Keratinocyte (primary cell): ENCODE data around the gene C1orf216. TPM values are rescaled to one million over a fixed set of nuclear protein-coding genes. Genes with fewer than 3 reads are reported as not detected.
A peak's percentile ranks its signal among the peaks of the same experiment; 100 is the strongest.

Experiments
- DNase-seq: peaks from one replicate; pipeline ENCODE4 v3.0.0-alpha.2; 2011; ENCODE audit warnings: low read depth, missing footprints, low spot score
- FAIRE-seq: peaks from 2 replicates; lab custom pipeline; 2011; peaks lifted over from hg19 to GRCh38; lab: Jason Lieb, UNC
- H2AFZ ChIP-seq: 2 replicates; pipeline ENCODE4 v1.6.0; 2012; ENCODE audit warnings: low read length, control low read depth, inconsistent platforms; ENCODE audit not compliant: control insufficient read depth
- H3K27ac ChIP-seq: 2 replicates; pipeline ENCODE4 v1.5.1; 2011; ENCODE audit warnings: low read length; ENCODE audit not compliant: control insufficient read depth, insufficient read depth
- H3K27me3 ChIP-seq: 3 replicates; pipeline ENCODE4 v1.6.0; 2011; ENCODE audit warnings: low read length; ENCODE audit not compliant: control insufficient read depth, insufficient read depth; ENCODE audit errors: extremely low read depth
- H3K36me3 ChIP-seq, 2 experiments: 2 replicates in 1 of 2; 3 replicates in 1 of 2; pipeline ENCODE4 v1.5.1; 2011; ENCODE audit warnings: low read length in 2 of 2, mild to moderate bottlenecking in 1 of 2; ENCODE audit not compliant: control insufficient read depth in 2 of 2, insufficient read depth in 2 of 2; ENCODE audit errors: extremely low read depth in 1 of 2
- H3K4me1 ChIP-seq: 3 replicates; pipeline ENCODE4 v1.5.1; 2011; ENCODE audit warnings: low read length; ENCODE audit not compliant: control insufficient read depth, insufficient read depth; ENCODE audit errors: extremely low read depth
- H3K4me2 ChIP-seq: 3 replicates; pipeline ENCODE4 v1.6.0; 2011; ENCODE audit warnings: low read depth, low read length; ENCODE audit not compliant: control insufficient read depth, insufficient read depth; ENCODE audit errors: extremely low read depth
- H3K4me3 ChIP-seq, 3 experiments: fragments of 200-600 bp in 1 of 3; sonication (generic) in 1 of 3; 2 replicates in 2 of 3; 3 replicates in 1 of 3; pipeline ENCODE4 v1.5.1; 2011 to 2016; ENCODE audit warnings: low read length in 3 of 3, mild to moderate bottlenecking in 3 of 3, control low read depth in 2 of 3, inconsistent platforms in 1 of 3, low read depth in 1 of 3, mixed read lengths in 1 of 3, mixed run types in 1 of 3, moderate library complexity in 1 of 3; ENCODE audit not compliant: control insufficient read depth in 2 of 3, insufficient read depth in 2 of 3; ENCODE audit errors: extremely low read depth in 1 of 3
- H3K79me2 ChIP-seq: 2 replicates; pipeline ENCODE4 v1.6.0; 2012; ENCODE audit warnings: low read length; ENCODE audit not compliant: control insufficient read depth, insufficient read depth
- H3K9ac ChIP-seq: 3 replicates; pipeline ENCODE4 v1.6.0; 2011; ENCODE audit warnings: low read length; ENCODE audit not compliant: control insufficient read depth, insufficient read depth; ENCODE audit errors: extremely low read depth
- H3K9me1 ChIP-seq: 3 replicates; pipeline ENCODE4 v1.6.0; 2011; ENCODE audit warnings: low read length; ENCODE audit not compliant: control insufficient read depth, insufficient read depth; ENCODE audit errors: extremely low read depth
- H3K9me3 ChIP-seq: 2 replicates; pipeline ENCODE4 v1.5.1; 2012; ENCODE audit warnings: low read depth, low read length; ENCODE audit not compliant: control insufficient read depth
- H4K20me1 ChIP-seq: 3 replicates; pipeline ENCODE4 v1.6.0; 2011; ENCODE audit warnings: low read length; ENCODE audit not compliant: control insufficient read depth, insufficient read depth; ENCODE audit errors: extremely low read depth
- CTCF ChIP-seq, 3 experiments: IDR thresholded peaks in 1 of 3; conservative IDR thresholded peaks in 1 of 3; optimal IDR thresholded peaks in 1 of 3; 2 replicates in 2 of 3; 3 replicates in 1 of 3; pipeline versions ENCODE3 to v1.5.1; 2011; ENCODE audit warnings: low read length in 3 of 3, mild to moderate bottlenecking in 3 of 3, moderate library complexity in 2 of 3, control low read depth in 1 of 3, inconsistent platforms in 1 of 3; ENCODE audit not compliant: insufficient read depth in 2 of 3; ENCODE audit errors: extremely low read depth in 1 of 3
- EZH2 ChIP-seq: IDR thresholded peaks from one replicate; pipeline ENCODE4 v1.6.1; 2012; ENCODE audit warnings: inconsistent platforms, mild to moderate bottlenecking, low read length, moderate library complexity
- dilution Hi-C: fragments of 300-500 bp; cut with MboI; formaldehyde crosslinking; loops from one replicate; pipeline ENCODE4 v1.7.0; 2020; ENCODE audit warnings: low sequenced_read_pairs; ENCODE audit not compliant: extremely low pct_ligation_motif_present
- polyA minus RNA-seq, 3 experiments: library from RNA; depleted of rRNA, polyadenylated mRNA; stranded (reverse); fragments of >200 nt; gene quantifications; 1 replicate in 1 of 3; 2 replicates in 1 of 3; 3 replicates in 1 of 3; pipeline ENCODE4 v1.2.3, GENCODE V29; 2011
- polyA plus RNA-seq, 5 experiments: library from polyadenylated mRNA; depleted of rRNA in 3 of 5; stranded (reverse) in 3 of 5; stranded (forward) in 1 of 5; unstranded in 1 of 5; fragments of >200 nt; gene quantifications; 1 replicate in 1 of 5; 2 replicates in 3 of 5; 3 replicates in 1 of 5; pipeline versions ENCODE4 v1.2.1 to v1.2.3, GENCODE V29; 2011 to 2012; ENCODE audit warnings: missing spikeins in 2 of 5, low read depth in 1 of 5, low replicate concordance in 1 of 5

C1orf216 gene
- polyA plus RNA-seq (10.0 to 10.4 TPM (median 10.1 TPM) in 3 replicates), polyA minus RNA-seq (10.9 to 11.3 TPM (median 11.2 TPM) in 3 replicates)
- 5.1 TPM for polyA plus RNA-seq (2011; ENCODE audit: low read depth)
- polyA plus RNA-seq (2011; cell fraction: cytosol; rRNA removed): 10.1 and 10.3 TPM in 2 replicates
- 17.1 and 17.5 TPM in 2 replicates for polyA plus RNA-seq (2011; cell fraction: nucleus; rRNA removed)
- 6.0 and 10.4 TPM in 2 replicates for polyA plus RNA-seq (2012; ENCODE audit: low replicate concordance)
- 7.5 TPM for polyA minus RNA-seq (2011; cell fraction: cytosol; rRNA and poly(A)+ RNA removed)
- 4.0 and 6.5 TPM in 2 replicates for polyA minus RNA-seq (2011; cell fraction: nucleus; rRNA and poly(A)+ RNA removed)

DNA sequence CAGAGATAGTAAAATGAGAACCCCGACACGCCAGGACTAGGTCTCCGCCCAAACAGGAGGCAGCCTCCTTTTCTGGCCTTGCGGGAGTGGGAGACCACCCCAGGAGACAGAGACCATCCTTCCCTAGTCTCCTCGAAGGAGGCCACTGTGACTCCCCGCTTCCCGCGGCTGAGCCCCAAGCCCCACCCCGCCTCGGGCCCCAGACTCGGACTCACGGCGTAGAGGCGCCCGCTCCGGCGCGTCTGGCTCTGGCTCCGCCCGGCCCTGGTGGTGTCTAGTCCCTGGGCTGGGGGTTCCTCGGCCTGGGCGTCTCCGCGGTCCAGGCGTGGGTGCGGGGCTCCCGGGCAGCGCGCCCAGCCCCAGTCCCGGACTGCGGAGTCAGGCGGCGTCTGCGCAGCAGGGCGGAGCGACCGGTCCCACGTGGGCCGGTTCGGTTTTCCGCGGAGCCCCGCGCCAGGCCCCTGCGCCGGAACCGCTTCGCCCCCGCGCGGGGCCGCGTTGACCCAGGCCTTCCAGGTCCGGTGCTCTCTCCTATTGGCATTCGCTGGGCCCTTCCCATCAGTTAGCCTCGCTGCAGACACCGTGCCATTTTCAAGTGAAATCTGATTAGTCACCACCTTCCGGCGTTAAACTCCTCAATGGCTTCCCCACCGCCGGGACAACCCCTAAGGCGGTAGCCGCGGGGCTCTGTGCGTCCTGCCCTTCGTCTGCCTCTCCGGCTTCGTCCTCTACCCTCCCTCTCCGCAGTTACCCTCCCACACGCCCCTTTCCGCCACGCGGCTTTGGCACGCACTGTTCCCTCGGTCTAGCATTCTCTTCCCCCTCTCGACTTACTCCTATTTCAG is at the start of gene C1orf216:
TSS of gene C1orf216 (minus strand) at position 393 of the 845 bp plus-strand sequence. CDS start 2,563 bp downstream, outside the sequence.
- peak within 1 kb of the TSS; percentile 80 to 87 (median 82) for H3K4me3 ChIP-seq
- dilution Hi-C loops: no loop called here
- DNase-seq: no peak
- peak within 1 kb of the TSS; percentile 56 for H3K27ac ChIP-seq
- peak within 1 kb of the TSS; percentile 84 for H3K9ac ChIP-seq
- no peak for FAIRE-seq
- peaks cover 23% of the 10 kb centered on the region for H3K4me1 ChIP-seq
- H3K9me1 ChIP-seq: peaks cover 2% of the 10 kb centered on the region
- H3K27me3 ChIP-seq: no peaks in the 10 kb centered on the region
- peaks cover 10 to 21% of the 10 kb centered on the region in 2 experiments for H3K36me3 ChIP-seq
- no peak for TF ChIP-seq CTCF (optimal IDR thresholded peaks at IDR 0.05 in 1 of 3, IDR thresholded peaks at IDR 0.05 in 1 of 3, conservative IDR thresholded peaks at IDR 0.05 in 1 of 3; ENCODE audit: extremely low read depth in 1 of 3, insufficient read depth in 2 of 3, low read length in 3 of 3)
- no peak for TF ChIP-seq EZH2
- peaks cover 2% of the 10 kb centered on the region for H4K20me1 ChIP-seq
- peaks cover 28% of the 10 kb centered on the region for H3K79me2 ChIP-seq
- no peaks in the 10 kb centered on the region for H3K9me3 ChIP-seq
- peak within 1 kb of the TSS; percentile 86 for H3K4me2 ChIP-seq
- peak within 1 kb of the TSS; percentile 95 for H2AFZ ChIP-seq

DNA sequence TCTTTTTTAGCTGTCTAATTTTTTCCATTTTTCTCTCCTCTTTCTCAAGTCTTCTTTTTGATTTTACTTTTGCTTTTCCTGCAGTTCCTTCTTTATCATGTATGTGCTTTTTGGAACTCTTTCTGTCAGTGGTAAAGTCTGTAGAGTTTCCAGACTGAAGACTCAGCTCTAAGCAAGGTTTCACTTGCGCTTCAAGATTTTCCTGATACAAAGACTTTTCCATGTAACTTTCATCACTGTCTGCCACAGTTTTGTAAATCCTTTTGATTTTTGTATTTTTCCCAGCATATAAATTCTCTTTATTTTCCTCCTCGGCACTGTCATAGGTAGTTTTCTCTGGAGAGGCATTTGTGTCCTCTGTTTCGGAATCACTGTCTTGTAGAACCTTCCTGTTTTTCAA is 45.6 kb upstream of the C1orf216 start:
- no peaks in the 10 kb centered on the region for H3K9me1 ChIP-seq
- no peak overlapping the region for H3K9ac ChIP-seq
- no peak overlapping the region for H3K4me2 ChIP-seq
- DNase-seq (no peak), FAIRE-seq (no peak)
- peaks cover 2% of the 10 kb centered on the region for H3K4me1 ChIP-seq
- H3K9me3 ChIP-seq: no peaks in the 10 kb centered on the region
- peaks cover 13% of the 10 kb centered on the region for H3K79me2 ChIP-seq
- H3K4me3 ChIP-seq: no peak overlapping the region
- H3K36me3 ChIP-seq: peaks cover 0 to 6% of the 10 kb centered on the region in 2 experiments
- no peak overlapping the region for H2AFZ ChIP-seq
- H4K20me1 ChIP-seq: no peaks in the 10 kb centered on the region
- no peak for TF ChIP-seq EZH2
- no peak for TF ChIP-seq CTCF (optimal IDR thresholded peaks at IDR 0.05 in 1 of 3, IDR thresholded peaks at IDR 0.05 in 1 of 3, conservative IDR thresholded peaks at IDR 0.05 in 1 of 3; ENCODE audit: extremely low read depth in 1 of 3, insufficient read depth in 2 of 3, low read length in 3 of 3)
- H3K27me3 ChIP-seq: no peaks in the 10 kb centered on the region
- dilution Hi-C loops: no loop called here
- H3K27ac ChIP-seq: no peak overlapping the region
